ENCODE results near the gene KMT5C.
A peak's percentile ranks its signal among the peaks of the same experiment; 100 is the strongest.
"Not testable (repeated sequence)": the region's sequence is repeated elsewhere in the genome, so short reads cannot be mapped to it uniquely, and the experiment has no call there.

KMT5C gene

GRCh38 chr19:55311397-55311796 lies 28.3 kb upstream of the KMT5C start:
- Mint-ChIP-seq H3K27ac (no peak overlapping the region), H3K4me1 (peaks cover 8% of the 10 kb centered on the region), H3K27me3 (no peaks in the 10 kb centered on the region), H3K4me3 (no peak overlapping the region), H3K9me3 (no peaks in the 10 kb centered on the region)
- DNase-seq (no peak), ATAC-seq (no peak)

- Mint-ChIP-seq H3K4me3 (no peak overlapping the region), H3K27ac (no peak overlapping the region), H3K27me3 (no peaks in the 10 kb centered on the region), H3K9me3 (no peaks in the 10 kb centered on the region), H3K4me1 (peaks cover 8% of the 10 kb centered on the region)
- DNase-seq (no peak), ATAC-seq (no peak)
These were observed 27.9 kb upstream of the KMT5C start for GRCh38 chr19:55311797-55312196.

- no peak overlapping the region for H3K27ac Mint-ChIP-seq
- no peaks in the 10 kb centered on the region for H3K27me3 Mint-ChIP-seq
- DNase-seq (no peak), ATAC-seq (no peak)
- no peak overlapping the region for H3K4me3 Mint-ChIP-seq
- H3K9me3 Mint-ChIP-seq, result no peaks in the 10 kb centered on the region
- peaks cover 8% of the 10 kb centered on the region for H3K4me1 Mint-ChIP-seq
These were observed 26.8 kb upstream of the KMT5C start for GRCh38 chr19:55312621-55313512.

- ATAC-seq (no peak), DNase-seq (no peak)
- Mint-ChIP-seq H3K27ac (peak overlapping the region in 1 of 2 donors; percentile 86), H3K27me3 (no peaks in the 10 kb centered on the region), H3K9me3 (no peaks in the 10 kb centered on the region), H3K4me3 (no peak overlapping the region), H3K4me1 (peaks cover 8% of the 10 kb centered on the region)
These were observed 25.3 kb upstream of the KMT5C start for GRCh38 chr19:55314396-55314795.

- Mint-ChIP-seq H3K27ac (peak overlapping the region in 1 of 2 donors; percentile 7), H3K4me1 (peaks cover 8% of the 10 kb centered on the region), H3K9me3 (no peaks in the 10 kb centered on the region), H3K27me3 (peaks cover 10% of the 10 kb centered on the region), H3K4me3 (no peak overlapping the region)
- ATAC-seq, result no peak
- no peak for DNase-seq
These were observed 23.6 kb upstream of the KMT5C start for GRCh38 chr19:55315956-55316525.

- Mint-ChIP-seq H3K9me3 (no peaks in the 10 kb centered on the region), H3K4me3 (no peak overlapping the region), H3K27ac (peak overlapping the region in 1 of 2 donors; percentile 7), H3K4me1 (peaks cover 8% of the 10 kb centered on the region), H3K27me3 (peaks cover 16% of the 10 kb centered on the region)
- DNase-seq (no peak), ATAC-seq (no peak)
These were observed 23.0 kb upstream of the KMT5C start for GRCh38 chr19:55316646-55317045.

- Mint-ChIP-seq H3K27ac (peak overlapping the region; percentile 56 to 65), H3K4me3 (no peak overlapping the region), H3K27me3 (peaks cover 35% of the 10 kb centered on the region), H3K4me1 (peaks cover 3% of the 10 kb centered on the region), H3K9me3 (no peaks in the 10 kb centered on the region)
- DNase-seq (no peak), ATAC-seq (no peak)
These were observed 19.9 kb upstream of the KMT5C start for GRCh38 chr19:55319785-55320184.

- Mint-ChIP-seq H3K4me3 (no peak overlapping the region), H3K9me3 (no peaks in the 10 kb centered on the region), H3K27me3 (peaks cover 39% of the 10 kb centered on the region), H3K27ac (no peak overlapping the region), H3K4me1 (peaks cover 4% of the 10 kb centered on the region)
- ATAC-seq (no peak), DNase-seq (no peak)
These were observed 18.7 kb upstream of the KMT5C start for GRCh38 chr19:55320844-55321419.

- peaks cover 39% of the 10 kb centered on the region for H3K27me3 Mint-ChIP-seq
- DNase-seq (no peak), ATAC-seq (no peak)
- no peak overlapping the region for H3K27ac Mint-ChIP-seq
- no peak overlapping the region for H3K4me3 Mint-ChIP-seq
- H3K9me3 Mint-ChIP-seq, result no peaks in the 10 kb centered on the region
- peaks cover 4% of the 10 kb centered on the region for H3K4me1 Mint-ChIP-seq
These were observed 18.1 kb upstream of the KMT5C start for GRCh38 chr19:55321466-55322137.

- Mint-ChIP-seq H3K4me3 (no peak overlapping the region), H3K9me3 (no peaks in the 10 kb centered on the region), H3K27ac (no peak overlapping the region), H3K27me3 (peaks cover 39% of the 10 kb centered on the region), H3K4me1 (peaks cover 4% of the 10 kb centered on the region)
- ATAC-seq (no peak), DNase-seq (no peak)
These were observed 17.3 kb upstream of the KMT5C start for GRCh38 chr19:55322204-55322885.

- no peak overlapping the region for H3K4me3 Mint-ChIP-seq
- H3K4me1 Mint-ChIP-seq, result peaks cover 4% of the 10 kb centered on the region
- ATAC-seq, result no peak
- no peak for DNase-seq
- H3K27me3 Mint-ChIP-seq, result peaks cover 46% of the 10 kb centered on the region
- H3K9me3 Mint-ChIP-seq, result no peaks in the 10 kb centered on the region
- H3K27ac Mint-ChIP-seq, result no peak overlapping the region
These were observed 15.0 kb upstream of the KMT5C start for GRCh38 chr19:55324662-55325061.

GRCh38 chr19:55325172-55325571 lies 14.5 kb upstream of the KMT5C start, which contains the start of gene TMEM150B:
TSS of gene TMEM150B (minus strand) at chr19:55325341. CDS start at chr19:55321036, 4,305 bp downstream.
- DNase-seq (no peak), ATAC-seq (no peak)
- H3K27me3 Mint-ChIP-seq, result peaks cover 41% of the 10 kb centered on the region
- no peaks in the 10 kb centered on the region for H3K9me3 Mint-ChIP-seq
- H3K4me1 Mint-ChIP-seq, result peaks cover 4% of the 10 kb centered on the region
- no peak within 1 kb of the TSS for H3K27ac Mint-ChIP-seq
- H3K4me3 Mint-ChIP-seq, result no peak within 1 kb of the TSS

GRCh38 chr19:55328774-55329318 lies 10.8 kb upstream of the KMT5C start:
- H3K4me3 Mint-ChIP-seq, H3K27ac Mint-ChIP-seq, ATAC-seq: not testable (repeated sequence)

GRCh38 chr19:55329791-55330190 lies 9.9 kb upstream of the KMT5C start:
- peaks cover 11% of the 10 kb centered on the region for H3K27me3 Mint-ChIP-seq
- H3K4me3 Mint-ChIP-seq, H3K27ac Mint-ChIP-seq, H3K9me3 Mint-ChIP-seq, H3K4me1 Mint-ChIP-seq, DNase-seq, ATAC-seq: not testable (repeated sequence)

More at GRCh38 chr19:55328774-55329318, 10.8 kb upstream of the KMT5C start:
- H3K27me3 Mint-ChIP-seq, result peaks cover 15% of the 10 kb centered on the region
- not testable (repeated sequence) for H3K9me3 Mint-ChIP-seq, DNase-seq, H3K4me1 Mint-ChIP-seq

GRCh38 chr19:55333870-55334269 lies 5.8 kb upstream of the KMT5C start:
- ATAC-seq, result no peak
- H3K4me1 Mint-ChIP-seq, result peaks cover 7% of the 10 kb centered on the region
- peaks cover 16% of the 10 kb centered on the region for H3K27me3 Mint-ChIP-seq
- no peak for DNase-seq
- no peaks in the 10 kb centered on the region for H3K9me3 Mint-ChIP-seq
- H3K4me3 Mint-ChIP-seq, result no peak overlapping the region
- H3K27ac Mint-ChIP-seq, result peak overlapping the region in 1 of 2 donors; percentile 23

Data from stimulated activated naive CD8-positive, alpha-beta T cell treated with anti-CD3 and anti-CD28 coated beads, Interleukin-15, amount 100 ng/mL, for 72 hours (primary cell).